HG03095 (cell line): ENCODE measurements around the gene ABCA1.

Experiments used
- ATAC-seq: cut with Tn5 transposase; IDR thresholded peaks from one replicate; pipeline ENCODE4 v1.9.1; 2021; ENCODE audit warnings: moderate library complexity; ENCODE audit not compliant: unreplicated experiment

The ABCA1 gene

DNA sequence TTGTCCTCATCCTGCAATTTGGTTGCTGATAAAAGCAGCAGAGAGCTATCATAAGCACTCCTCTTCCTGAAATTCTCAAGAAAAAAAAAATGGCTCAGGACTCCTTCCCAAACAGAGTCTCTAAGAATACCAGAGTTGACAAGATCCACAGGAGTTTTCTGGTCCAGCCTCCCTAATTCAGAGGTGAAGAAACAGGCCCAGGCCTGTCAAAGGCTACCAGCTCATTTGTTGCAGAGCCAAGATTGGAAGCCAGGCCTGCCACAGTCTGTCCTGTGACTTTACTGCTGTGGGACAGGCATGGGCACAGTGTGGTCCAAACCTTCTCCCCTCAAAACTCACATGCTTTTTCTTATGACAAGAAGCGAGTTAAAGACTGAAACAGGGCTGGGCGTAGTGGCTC, 122.5 kb downstream of the ABCA1 start:
- ATAC-seq = no peak

DNA sequence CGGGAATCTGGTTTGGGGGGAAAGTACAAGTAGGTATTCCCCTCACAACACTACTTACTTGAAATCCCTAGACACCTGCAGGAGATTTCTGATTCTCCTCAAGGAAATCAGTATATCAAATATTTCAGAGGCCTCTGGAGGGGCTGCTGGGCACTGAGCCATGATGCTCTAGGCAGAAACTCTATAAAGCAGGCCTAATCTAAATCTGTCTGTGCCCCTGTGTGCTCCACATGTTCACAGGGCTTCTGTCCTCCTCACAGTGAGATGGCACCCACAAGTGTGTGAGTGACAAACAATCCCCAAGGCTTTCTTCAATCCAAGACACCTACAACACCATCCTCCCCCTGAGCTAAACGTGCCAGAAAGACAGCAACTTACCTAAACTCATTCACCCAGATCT, 125.0 kb downstream of the ABCA1 start:
- ATAC-seq = no peak

DNA sequence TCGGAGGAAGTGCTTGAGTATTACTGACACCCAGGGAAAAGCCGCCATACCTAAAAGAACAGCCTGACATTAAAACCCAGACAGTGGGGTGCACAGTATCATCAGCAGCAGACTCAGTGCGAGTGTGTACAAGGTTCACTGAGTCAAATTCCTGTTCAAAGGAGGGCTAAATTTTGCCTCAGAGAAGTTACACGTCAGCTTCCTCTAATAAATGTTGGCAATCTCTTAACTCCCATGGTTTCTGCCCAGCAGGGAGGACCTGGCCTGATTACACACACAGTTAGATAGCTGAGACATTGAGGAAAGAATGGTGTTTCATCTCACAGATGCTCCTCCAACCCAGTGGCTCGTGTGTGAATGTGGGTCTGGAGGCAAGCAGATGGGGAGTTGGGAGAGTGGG, 125.8 kb downstream of the ABCA1 start:
- no peak for ATAC-seq

DNA sequence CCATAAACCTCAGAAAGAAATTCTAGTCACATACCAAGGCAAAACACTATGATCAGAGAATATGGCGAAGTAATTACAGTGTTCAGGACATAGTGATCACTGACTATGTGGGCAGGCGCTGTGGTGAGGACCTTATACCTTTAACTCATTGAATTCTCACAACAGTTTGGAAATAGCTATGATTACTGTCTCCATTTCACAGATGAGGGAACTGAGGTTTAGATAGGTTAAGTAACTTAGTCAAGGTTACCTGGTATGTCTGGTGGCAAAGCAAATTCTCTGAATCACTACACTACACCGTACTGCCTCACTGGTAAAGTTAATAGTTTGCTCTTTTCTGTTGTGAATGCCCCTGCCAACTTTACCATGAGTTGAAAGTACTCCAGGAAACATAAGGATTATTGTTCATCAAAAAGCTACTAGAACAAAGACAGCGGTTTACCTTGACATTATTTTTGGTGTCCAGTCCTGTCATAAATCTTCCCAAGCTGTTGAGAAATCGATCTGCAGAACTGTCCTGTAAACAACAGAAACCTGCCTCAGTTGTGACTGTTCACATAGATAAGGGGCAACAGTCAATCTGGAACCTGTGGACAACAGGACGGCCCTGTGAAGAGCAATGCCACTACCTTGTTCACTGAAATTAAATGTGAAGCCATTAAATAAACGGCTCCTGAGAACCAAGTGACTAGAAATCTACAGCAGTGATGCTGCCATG, 127.7 kb downstream of the ABCA1 start:
- no peak for ATAC-seq

DNA sequence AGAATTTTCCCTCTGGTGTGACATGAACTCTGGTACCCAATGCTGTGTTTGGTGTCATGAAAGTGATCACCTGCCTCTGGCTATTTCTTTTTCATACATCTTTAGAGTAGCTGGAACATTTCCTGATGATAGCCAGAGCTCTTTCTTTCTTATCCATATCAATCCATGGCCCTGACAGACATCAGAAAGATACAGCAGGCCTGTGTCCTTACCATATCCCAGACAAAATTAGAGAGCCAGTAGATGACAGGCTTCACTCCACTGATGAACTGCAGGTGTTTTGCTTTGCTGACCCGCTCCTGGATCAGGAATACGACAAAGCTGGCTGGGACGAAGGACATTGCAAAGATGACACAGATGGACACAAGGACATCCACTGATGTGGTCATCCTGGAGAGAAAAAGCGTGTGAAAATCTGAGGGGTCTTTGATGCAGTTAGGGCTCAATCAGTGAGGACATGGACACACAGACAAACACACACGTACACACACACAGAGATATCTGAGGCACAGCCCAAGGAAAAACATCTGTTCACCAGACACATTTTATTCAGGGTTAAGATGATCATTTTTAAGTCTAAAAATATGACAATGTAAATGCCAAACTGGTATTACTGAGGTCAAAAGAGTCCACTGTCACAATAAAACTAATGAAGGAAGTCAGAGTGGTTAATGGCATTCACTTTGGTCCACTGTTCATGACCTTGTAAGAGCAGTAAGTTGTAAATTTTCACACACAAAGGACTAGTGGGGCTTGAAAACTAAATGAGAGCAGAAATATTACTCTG, 129.6 kb downstream of the ABCA1 start:
- ATAC-seq = no peak

DNA sequence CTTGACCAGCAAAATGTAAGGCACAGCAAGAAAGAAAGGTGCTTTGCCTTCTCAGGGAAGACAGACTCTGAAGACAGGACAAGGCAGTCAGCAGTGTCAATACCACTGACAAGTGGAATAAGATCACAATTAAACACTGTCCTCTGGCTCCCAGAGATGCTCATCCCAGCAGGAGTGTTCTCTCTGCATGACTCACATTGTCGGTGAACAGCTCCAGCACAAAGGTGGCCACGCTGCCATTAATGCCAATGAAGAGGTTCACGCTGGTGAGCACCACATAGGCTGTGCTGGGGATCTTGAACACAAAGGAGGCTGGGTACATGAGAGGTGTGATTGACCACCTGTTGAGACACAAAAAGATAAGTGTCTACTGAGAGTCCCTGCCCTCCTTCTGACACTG, 132.1 kb downstream of the ABCA1 start:
- ATAC-seq = no peak

DNA sequence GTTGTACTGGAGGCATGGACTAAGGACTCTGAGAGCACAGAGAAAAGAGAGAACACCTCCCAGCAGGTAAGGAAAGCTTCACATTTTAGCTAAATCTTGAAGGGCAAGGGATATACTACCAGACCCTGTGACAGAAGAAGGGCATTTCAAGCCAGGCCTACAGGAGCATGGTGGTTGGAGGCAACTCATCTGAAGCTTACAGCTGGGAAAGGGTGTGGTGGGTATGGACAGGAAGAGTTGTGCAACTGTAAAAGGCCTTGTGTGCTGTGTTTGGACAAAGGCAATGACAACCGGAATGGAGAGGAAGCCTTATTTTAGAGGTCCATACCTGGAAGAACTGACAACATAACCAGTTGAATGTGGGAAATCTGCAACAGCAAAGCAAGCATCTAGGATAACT, 132.9 kb downstream of the ABCA1 start:
- no peak for ATAC-seq

DNA sequence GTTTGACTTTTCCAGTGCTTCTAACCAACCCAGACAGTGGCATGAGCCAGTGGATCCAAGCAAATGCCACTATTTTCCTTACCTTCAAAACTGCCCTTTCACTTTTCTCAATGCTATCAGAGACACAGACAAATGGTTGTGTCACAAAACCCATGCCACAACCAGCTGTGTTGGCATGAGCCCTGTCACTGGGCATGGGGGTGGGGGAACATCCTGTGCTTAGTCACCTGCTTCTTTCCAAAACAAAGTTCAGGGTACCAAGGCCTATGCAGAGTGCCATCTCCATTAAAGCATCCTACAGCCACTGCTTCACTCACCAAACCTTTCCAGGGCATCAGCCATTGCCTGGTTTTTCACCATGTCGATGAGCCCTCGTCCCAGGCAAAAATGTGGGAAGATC, 133.9 kb downstream of the ABCA1 start:
- ATAC-seq = no peak

DNA sequence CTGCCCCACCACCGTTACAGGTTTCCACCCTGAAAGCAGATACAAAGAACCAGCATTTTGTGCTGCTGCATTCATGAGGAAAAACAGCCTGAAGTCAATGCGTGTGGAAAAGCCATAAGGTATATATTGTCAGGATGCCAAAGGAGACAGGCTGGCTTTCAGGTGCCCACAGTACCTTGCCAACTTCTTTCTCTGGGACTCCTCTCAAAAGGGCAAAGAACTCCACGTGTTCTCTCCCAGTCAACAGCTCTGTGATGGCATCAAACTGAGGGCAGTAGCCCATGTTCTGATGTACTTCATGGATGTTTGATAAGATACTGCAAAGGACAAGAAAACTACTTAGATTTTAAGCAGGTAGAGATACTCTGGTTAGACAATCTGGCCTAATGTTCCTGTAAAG, 139.7 kb downstream of the ABCA1 start:
- no peak for ATAC-seq

DNA sequence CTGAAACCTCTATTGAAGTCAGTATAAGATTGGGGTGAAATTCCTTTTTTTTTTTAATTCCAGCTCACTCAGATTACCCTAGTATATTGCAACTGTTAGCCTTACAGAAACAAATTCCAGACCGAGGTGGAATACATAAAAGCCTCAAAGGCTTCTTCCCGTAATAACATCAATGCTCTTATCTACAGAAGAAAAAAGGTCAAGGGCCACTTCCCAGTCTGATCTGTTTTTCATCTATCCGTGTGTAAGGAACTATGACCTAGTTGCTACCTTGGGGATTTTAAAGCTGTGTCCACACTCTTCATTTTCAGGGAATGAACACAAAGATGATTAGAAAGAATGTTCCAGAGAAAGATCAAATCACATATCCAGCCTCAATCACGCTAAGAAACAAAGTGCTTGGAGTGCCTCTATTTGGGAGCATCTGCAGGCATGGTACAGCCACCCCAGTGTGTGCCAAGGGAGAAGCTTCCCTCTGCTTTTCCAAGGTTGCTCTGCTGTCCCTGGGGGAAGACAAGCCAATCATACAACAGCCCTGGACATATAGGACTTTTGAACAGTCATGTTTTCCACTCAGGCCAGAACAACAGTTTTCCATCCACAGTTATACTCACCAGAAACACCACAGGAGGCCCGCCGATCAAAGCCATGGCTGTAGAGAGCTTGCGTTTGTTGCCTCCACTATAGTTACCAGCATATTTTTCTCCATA, 140.5 kb downstream of the ABCA1 start:
- no peak for ATAC-seq

DNA sequence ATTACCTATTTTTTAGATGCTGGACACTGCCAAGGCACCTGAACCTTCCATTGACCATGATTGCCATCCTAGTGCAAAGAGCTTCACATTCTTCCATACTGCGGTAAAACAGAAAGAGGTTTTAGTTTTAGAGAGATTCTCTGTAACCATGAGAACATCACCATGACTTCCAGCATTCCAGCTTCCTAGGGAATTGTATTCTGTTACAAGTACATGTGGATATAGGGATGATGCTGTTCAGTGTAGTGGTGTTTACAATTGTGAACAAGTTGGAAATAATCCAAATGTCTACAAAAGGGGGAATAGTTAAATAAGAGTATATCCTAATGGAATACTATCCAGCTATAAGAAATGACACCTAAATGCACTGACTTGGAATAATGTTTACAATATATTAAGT, 141.7 kb downstream of the ABCA1 start:
- ATAC-seq = no peak

DNA sequence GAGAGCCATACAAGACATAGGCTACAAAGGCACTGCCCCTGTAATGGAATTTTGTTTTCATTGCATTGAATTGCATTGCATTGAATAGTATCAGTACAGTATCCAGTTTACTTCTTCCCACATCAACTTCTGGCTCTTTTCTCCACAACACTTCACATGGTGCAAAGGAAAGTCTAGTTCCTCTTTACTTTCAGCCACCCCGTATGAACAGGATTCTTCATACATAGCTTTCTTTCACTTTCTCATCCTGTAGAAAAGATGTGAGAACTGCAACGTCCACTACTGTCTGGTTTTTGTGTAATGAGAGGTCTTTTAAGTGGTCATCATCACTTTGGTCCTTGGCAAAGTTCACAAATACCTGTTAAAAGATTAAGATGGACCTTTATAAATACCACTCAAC, 143.9 kb downstream of the ABCA1 start:
- peak; percentile 91 for ATAC-seq

DNA sequence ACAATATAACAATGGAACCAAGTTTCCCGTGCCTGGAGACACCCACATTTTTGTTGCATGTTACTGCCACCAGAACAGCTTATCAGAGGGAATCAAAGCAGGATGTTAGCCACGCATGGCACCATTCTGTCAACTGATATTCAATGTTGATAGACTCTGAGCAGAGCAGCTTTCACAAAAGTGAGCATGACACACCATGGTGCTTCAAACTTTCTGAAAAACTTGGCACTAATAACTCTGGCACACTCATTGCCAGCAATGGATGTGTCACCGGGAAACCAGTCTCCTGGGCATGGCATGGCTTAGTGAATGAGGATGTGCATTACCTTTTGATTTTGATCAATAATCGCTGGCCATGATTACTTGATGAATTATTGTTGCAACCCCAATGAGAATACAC, 144.4 kb downstream of the ABCA1 start:
- ATAC-seq = peak; percentile 3

DNA sequence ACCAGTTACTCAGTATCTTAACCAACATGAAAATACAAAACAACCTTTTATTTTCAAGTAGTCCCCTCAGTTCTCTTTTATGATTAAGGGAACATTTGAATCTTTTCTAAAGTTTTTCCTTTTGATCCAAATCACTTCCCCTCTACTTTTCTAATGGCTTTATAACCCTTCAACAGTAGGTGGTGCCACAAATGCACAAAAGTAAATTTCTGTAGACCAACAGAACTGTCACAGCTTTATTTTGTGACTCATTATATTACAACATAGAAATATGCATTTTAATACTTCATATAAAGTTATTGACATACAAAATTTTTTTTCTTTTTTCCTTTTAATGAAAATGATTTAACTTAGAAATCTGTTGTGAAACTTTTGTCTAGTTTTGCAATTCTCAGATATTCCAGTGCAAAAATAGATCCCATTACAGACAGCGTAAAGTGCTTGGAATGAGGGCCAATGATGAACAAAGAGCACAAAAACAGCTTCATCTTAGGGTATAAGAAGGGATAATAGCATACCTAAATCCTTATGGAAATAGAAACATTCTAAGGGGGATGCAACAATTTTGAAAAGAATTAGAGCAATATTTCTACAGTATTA, 147.1 kb downstream of the ABCA1 start:
- no peak for ATAC-seq

DNA sequence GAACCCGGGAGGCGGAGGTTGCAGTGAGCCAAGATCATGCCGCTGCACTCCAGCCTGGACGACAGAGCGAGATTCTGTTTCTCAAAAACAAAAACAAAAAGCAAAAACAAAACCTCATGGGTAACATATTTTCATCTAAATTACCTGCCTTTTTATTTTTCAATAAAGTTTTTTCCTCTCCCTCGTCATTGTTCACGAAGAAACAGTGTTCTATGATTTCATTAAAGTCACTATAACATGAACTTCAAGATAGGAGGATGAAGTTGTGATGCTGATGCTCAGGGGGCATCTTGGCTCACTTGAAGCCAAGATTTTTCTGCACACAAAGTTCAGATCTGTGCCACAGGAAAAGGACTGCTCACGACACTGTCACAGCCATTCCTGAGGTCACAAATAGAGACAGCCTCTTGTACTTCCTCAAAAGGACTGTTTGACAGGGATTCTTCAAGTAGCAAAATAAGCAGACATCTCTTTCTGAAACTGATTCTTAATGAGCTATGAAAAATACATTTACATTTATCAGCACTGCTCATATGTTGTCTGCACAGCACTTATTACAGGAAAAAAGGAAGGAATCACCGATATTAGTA, 147.9 kb downstream of the ABCA1 start:
- ATAC-seq = no peak

DNA sequence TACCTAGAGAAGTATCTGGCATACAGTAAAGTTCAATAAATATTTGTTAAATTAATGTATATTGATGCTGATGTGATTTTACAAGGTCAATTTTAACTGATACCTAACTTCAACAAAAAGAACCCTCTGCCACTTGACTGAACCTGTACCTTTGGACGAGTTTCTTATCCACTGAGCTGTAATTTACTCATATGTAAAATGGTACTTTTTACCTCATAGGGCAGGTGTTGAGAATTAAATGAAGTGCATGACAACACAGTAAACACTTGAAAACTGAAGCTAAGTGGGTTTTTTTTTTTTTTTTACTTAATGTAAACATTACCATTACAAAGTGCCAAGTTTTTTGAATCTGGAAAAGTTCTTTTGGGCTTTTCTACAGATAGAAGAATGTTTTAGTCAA, 148.6 kb downstream of the ABCA1 start:
- ATAC-seq = no peak

DNA sequence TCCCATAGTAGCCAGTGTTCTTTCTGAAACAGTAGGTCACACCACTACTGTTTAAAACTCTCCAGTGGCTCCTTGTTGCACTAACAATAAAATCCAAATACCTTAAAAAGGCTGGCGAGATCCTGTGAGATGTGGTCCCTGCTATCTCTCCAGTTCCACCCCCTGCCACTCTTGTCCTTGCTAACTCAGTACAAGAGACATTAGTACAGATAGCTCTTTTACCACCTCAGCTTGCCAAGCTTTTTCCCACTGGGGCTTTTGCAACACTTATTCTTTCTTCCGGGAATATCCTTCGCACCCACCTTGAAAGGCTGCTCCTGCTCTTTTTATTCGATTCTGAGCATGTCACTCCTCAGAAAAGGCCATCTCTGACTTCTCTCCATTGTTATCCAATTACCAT, 149.2 kb downstream of the ABCA1 start:
- no peak for ATAC-seq

DNA sequence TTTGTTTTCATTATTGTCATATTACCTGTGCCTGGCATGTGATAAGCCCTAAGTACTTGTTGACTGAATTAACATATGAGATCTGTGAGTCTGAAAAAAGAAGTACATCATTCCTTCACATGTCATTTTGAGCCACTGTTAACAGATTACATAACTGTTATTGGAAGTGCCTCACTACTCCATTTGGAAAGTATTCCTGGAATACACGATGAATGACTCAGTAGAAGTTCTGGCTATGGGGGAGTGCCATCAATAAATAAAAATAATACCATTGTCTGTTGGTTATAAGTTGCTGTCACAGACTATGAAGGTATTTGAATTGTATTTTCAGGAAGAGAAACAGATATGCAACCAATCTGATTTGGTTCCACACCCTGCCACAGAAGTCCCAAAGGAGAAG, 151.2 kb downstream of the ABCA1 start:
- ATAC-seq = no peak

DNA sequence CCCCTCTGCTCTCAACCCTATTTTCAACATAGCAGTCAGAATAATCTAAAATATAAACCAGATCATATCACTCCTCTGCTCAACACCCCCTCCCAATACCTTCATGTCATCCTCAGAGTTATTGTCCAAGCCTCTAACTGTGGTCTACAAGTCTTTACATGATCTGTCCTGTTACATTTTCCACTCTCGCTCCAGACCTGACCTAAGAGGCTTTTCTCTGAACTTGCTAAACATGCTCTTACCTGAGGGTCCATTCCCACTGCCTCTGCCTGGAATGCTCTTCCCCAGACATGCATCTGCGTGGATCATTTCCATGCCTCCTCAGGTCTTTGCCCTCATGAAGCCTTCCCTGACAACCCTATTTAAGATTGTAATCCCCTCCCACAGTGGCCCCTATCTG, 152.0 kb downstream of the ABCA1 start:
- no peak for ATAC-seq

DNA sequence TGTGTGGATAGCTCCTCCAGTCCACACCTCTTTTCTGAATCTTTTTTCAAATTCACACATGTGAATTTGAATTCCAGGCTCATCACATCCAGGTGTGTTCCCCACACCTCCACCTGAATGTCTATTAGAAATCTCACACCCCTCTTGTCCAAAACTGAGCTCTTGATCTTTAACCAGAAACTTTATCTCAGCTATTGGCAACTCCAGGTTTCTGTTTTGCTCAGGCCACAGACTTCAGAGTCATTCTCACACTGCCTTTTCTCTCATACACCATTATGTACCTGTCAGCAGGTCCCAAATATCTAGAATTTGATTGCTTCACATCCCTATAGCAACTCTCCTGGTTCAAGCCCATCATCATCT, 152.4 kb downstream of the ABCA1 start:
- peak; percentile 67 for ATAC-seq

DNA sequence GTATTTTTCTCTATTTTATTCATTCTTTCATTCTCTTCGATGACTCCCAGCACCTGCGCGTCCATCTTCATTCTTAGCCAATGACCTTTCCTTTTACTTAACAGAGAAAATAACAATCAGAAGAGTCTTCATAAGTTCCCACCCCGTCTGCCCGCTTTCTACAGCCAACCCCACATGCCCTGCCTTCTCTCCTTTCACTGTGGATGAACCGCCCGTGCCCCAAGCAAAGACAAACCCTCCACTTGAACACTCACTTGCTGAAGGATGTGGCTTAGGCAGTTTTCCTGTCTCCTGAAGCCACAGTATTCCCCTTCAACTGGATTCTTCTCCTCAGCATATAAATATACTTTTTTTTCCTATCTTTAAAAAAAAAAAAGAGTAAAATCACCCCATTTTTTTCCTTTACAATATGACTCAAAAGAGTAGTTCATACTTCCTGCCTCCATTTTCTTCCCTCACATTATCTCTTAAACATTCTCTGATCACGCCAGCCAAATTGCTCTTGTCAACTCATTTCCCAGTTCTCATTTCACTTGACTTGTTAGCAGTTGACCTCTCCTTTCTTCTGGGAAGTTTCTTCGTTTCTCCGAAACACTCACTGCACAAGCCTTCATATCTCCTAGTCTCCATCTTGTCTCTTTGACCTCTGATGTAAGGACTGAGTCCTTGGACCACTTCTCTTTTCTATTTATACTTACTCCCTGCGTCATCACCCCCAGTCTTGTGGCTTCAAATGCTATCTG, 153.0 kb downstream of the ABCA1 start:
- ATAC-seq = peak; percentile 89
